Hepatocyte (in vitro differentiated cells): ENCODE results near the gene HINT2. TPM values are rescaled to one million over a fixed set of nuclear protein-coding genes. Genes with fewer than 3 reads are reported as not detected.

ENCODE experiments used
- DNase-seq: peaks from one replicate; pipeline ENCODE4 v3.0.0-alpha.2; 2016; ENCODE audit warnings: low spot score
- H2AFZ ChIP-seq: fragments of 200-600 bp; sonication (generic); 2 replicates; pipeline ENCODE4 v1.6.0; 2016; ENCODE audit warnings: antibody characterized with exemption, mild to moderate bottlenecking
- H3K27ac ChIP-seq: fragments of 200-600 bp; sonication (generic); 2 replicates; pipeline ENCODE4 v1.5.1; 2016; ENCODE audit warnings: mild to moderate bottlenecking
- H3K27me3 ChIP-seq: fragments of 200-600 bp; sonication (generic); 2 replicates; pipeline ENCODE4 v1.6.1; 2016
- H3K36me3 ChIP-seq: fragments of 200-600 bp; sonication (generic); replicated peaks from 2 replicates; pipeline ENCODE4 v1.5.1; 2016; ENCODE audit warnings: low read depth; ENCODE audit not compliant: insufficient read depth
- H3K4me1 ChIP-seq: fragments of 200-600 bp; sonication (generic); 2 replicates; pipeline ENCODE4 v1.5.1; 2016; ENCODE audit warnings: mild to moderate bottlenecking, moderate library complexity; ENCODE audit not compliant: insufficient read depth
- H3K4me2 ChIP-seq: fragments of 200-600 bp; sonication (generic); 2 replicates; pipeline ENCODE4 v1.6.0; 2016
- H3K4me3 ChIP-seq: fragments of 200-600 bp; sonication (generic); 2 replicates; pipeline ENCODE4 v1.5.1; 2016; ENCODE audit warnings: mild to moderate bottlenecking
- H3K79me2 ChIP-seq: fragments of 200-600 bp; sonication (generic); 2 replicates; pipeline ENCODE4 v1.6.0; 2017; ENCODE audit warnings: mild to moderate bottlenecking
- H3K9me2 ChIP-seq: fragments of 200-600 bp; sonication (generic); replicated peaks from 2 replicates; pipeline ENCODE4 v1.6.0; 2017; ENCODE audit warnings: mild to moderate bottlenecking; ENCODE audit not compliant: insufficient read depth
- H3K9me3 ChIP-seq: fragments of 200-600 bp; sonication (generic); 2 replicates; pipeline ENCODE4 v1.5.1; 2016; ENCODE audit warnings: low read depth, mild to moderate bottlenecking
- H4K20me1 ChIP-seq: fragments of 200-600 bp; sonication (generic); 2 replicates; pipeline ENCODE4 v1.6.0; 2016; ENCODE audit warnings: mild to moderate bottlenecking; ENCODE audit not compliant: insufficient read depth, poor library complexity, severe bottlenecking
- EZH2 ChIP-seq: fragments of 200-600 bp; sonication (generic); IDR thresholded peaks from 2 replicates; pipeline ENCODE4 v1.6.1; 2016; ENCODE audit warnings: antibody characterized with exemption, mild to moderate bottlenecking, borderline replicate concordance
- EZH2phosphoT487 ChIP-seq: fragments of 200-600 bp; sonication (generic); IDR thresholded peaks from one replicate; pipeline ENCODE4 v1.6.1; 2018; ENCODE audit warnings: antibody characterized with exemption, mild to moderate bottlenecking, low read depth, moderate library complexity; ENCODE audit not compliant: unreplicated experiment, severe bottlenecking
- WGBS: methylation state at CpG from one replicate; pipeline ENCODE4 v1.1.6; 2016; ENCODE audit warnings: low lambda C conversion rate; ENCODE audit errors: missing lambda C conversion rate; 5-methylcytosine and 5-hydroxymethylcytosine counted together
- polyA plus RNA-seq: library from polyadenylated mRNA; unstranded; fragments of >200 nt; fragmentation: Nextera tagmentation; extraction: Ambion mirVana; gene quantifications from 2 replicates; pipeline ENCODE4 v1.2.1, GENCODE V29; 2016
- total RNA-seq: library from RNA; depleted of rRNA; stranded (reverse); fragments of >200 nt; gene quantifications from 2 replicates; pipeline ENCODE4 v1.2.3, GENCODE V29; 2014
- TF ChIP-seq, protein P1 (sequence below): fragments of 200-600 bp; sonication (generic); IDR thresholded peaks from 2 replicates; pipeline ENCODE4 v1.5.1; 2016; ENCODE audit warnings: antibody characterized with exemption, mild to moderate bottlenecking; ENCODE audit not compliant: poor library complexity

Gene HINT2
- total and polyA plus RNA-seq, 2 experiments from 2014 or later: 45.7 to 87.3 TPM

DNA sequence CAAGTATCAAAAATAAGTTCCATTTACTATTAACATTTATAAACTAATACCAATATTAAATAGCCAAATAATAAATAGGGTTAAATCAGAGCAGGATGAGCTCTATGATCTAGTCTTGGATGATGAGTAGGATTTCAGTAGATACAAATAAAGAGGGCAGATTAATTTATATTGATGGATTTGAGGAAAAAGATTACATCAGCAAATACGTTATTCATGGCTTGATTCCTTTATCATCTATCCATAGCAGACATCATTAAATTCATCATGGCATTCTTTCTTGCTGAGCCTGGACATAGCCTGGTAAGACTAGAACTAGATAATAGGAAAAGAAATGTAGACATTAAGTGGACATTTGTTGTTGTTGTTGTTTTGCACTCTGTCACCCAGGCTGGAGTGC is 47.4 kb downstream of the HINT2 start:
- WGBS: 100% methylated on average over 1 of the region's 1 CpG
- peaks cover 27% of the 10 kb centered on the region for H3K79me2 ChIP-seq
- H3K4me1 ChIP-seq: peaks cover 11% of the 10 kb centered on the region
- no peaks in the 10 kb centered on the region for H3K9me3 ChIP-seq
- H3K36me3 ChIP-seq: no peaks in the 10 kb centered on the region
- no peak overlapping the region for H3K27ac ChIP-seq
- H3K4me2 ChIP-seq: no peak overlapping the region
- no peak for TF ChIP-seq EZH2phosphoT487
- no peak for TF ChIP-seq EZH2
- TF ChIP-seq, protein P1, sequence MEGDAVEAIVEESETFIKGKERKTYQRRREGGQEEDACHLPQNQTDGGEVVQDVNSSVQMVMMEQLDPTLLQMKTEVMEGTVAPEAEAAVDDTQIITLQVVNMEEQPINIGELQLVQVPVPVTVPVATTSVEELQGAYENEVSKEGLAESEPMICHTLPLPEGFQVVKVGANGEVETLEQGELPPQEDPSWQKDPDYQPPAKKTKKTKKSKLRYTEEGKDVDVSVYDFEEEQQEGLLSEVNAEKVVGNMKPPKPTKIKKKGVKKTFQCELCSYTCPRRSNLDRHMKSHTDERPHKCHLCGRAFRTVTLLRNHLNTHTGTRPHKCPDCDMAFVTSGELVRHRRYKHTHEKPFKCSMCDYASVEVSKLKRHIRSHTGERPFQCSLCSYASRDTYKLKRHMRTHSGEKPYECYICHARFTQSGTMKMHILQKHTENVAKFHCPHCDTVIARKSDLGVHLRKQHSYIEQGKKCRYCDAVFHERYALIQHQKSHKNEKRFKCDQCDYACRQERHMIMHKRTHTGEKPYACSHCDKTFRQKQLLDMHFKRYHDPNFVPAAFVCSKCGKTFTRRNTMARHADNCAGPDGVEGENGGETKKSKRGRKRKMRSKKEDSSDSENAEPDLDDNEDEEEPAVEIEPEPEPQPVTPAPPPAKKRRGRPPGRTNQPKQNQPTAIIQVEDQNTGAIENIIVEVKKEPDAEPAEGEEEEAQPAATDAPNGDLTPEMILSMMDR: no peak
- no peaks in the 10 kb centered on the region for H4K20me1 ChIP-seq
- H2AFZ ChIP-seq: no peak overlapping the region
- no peaks in the 10 kb centered on the region for H3K27me3 ChIP-seq
- no peaks in the 10 kb centered on the region for H3K9me2 ChIP-seq
- H3K4me3 ChIP-seq: no peak overlapping the region
- DNase-seq: no peak

DNA sequence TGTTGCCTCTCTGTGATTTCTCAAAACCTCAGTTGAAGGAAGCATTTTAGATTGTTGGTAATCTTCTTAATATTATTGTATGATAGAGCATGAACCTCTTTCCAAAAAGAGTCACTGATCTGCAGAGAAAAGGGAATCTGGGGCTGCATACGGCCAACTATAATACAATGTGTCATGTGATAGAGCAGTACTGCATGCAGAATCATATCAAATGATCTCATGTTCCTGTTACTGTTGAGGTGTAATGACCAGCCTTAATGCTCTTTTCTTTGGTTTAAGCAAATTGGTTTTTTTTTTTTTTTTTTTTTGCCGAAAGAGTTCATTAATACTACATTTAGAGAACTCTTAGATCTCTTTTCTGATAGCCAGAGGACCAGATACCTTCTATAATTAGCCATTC is 47.8 kb downstream of the HINT2 start:
- 87% methylated on average over 2 of the region's 2 CpGs for WGBS
- no peaks in the 10 kb centered on the region for H3K36me3 ChIP-seq
- H3K9me3 ChIP-seq: no peaks in the 10 kb centered on the region
- no peaks in the 10 kb centered on the region for H3K9me2 ChIP-seq
- no peaks in the 10 kb centered on the region for H4K20me1 ChIP-seq
- no peak overlapping the region for H3K4me2 ChIP-seq
- no peak overlapping the region for H3K27ac ChIP-seq
- H3K79me2 ChIP-seq: peaks cover 32% of the 10 kb centered on the region
- peaks cover 11% of the 10 kb centered on the region for H3K4me1 ChIP-seq
- H3K27me3 ChIP-seq: no peaks in the 10 kb centered on the region
- no peak for DNase-seq
- H3K4me3 ChIP-seq: no peak overlapping the region
- TF ChIP-seq, protein P1: no peak
- TF ChIP-seq EZH2phosphoT487: no peak
- TF ChIP-seq EZH2: no peak
- H2AFZ ChIP-seq: no peak overlapping the region

DNA sequence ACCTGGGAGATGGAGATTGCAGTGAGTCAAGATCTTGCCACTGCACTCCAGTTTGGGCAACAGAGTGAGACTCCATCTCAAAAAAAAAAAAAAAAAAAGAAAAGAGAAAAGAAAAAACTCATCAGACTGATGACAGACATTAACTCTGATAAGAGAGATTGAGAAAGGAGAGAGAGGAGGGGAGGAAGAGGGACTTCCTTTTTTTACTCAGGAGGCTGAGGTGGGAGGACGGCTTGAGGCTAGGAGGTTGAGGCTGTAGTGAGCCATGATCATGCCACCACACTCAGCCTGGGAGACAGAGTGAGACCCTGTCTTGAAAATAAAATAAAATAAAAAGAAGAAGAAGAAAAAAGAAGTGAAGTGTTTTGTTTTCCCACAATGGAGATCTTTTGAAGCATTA is 51.0 kb downstream of the HINT2 start:
- no peak for DNase-seq
- no peaks in the 10 kb centered on the region for H3K27me3 ChIP-seq
- peaks cover 56% of the 10 kb centered on the region for H3K79me2 ChIP-seq
- peaks cover under 1% of the 10 kb centered on the region for H3K4me1 ChIP-seq
- H3K4me3 ChIP-seq: no peak overlapping the region
- no peaks in the 10 kb centered on the region for H3K9me2 ChIP-seq
- H2AFZ ChIP-seq: no peak overlapping the region
- H3K4me2 ChIP-seq: no peak overlapping the region
- no peaks in the 10 kb centered on the region for H3K9me3 ChIP-seq
- no peaks in the 10 kb centered on the region for H3K36me3 ChIP-seq
- TF ChIP-seq, protein P1: no peak
- TF ChIP-seq EZH2phosphoT487 (no peak), EZH2 (no peak)
- no peaks in the 10 kb centered on the region for H4K20me1 ChIP-seq
- no peak overlapping the region for H3K27ac ChIP-seq
- 96% methylated on average over 1 of the region's 1 CpG for WGBS

DNA sequence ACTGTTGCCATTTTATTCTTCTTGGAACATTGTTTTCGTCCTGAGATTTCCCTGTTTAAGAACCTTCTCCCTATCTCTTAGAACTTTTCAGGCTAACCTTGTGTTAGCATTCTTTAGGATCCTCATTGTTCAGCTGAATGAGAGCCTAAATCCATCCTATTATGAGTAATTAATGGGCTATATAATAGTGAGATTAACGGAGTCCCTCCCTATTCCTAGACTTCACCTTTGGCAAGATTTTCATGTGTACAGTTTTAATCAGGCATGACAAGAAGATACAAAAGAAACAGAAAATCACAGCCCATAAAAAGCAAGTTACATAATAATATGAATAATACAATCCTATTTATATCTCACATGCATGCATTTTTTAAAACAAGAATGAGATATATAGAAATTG is 51.7 kb downstream of the HINT2 start:
- TF ChIP-seq EZH2phosphoT487 (no peak), EZH2 (no peak)
- TF ChIP-seq, protein P1: no peak
- peaks cover 61% of the 10 kb centered on the region for H3K79me2 ChIP-seq
- H3K4me1 ChIP-seq: peaks cover 5% of the 10 kb centered on the region
- no peaks in the 10 kb centered on the region for H3K9me3 ChIP-seq
- H3K4me2 ChIP-seq: no peak overlapping the region
- no peaks in the 10 kb centered on the region for H3K9me2 ChIP-seq
- no peak overlapping the region for H3K27ac ChIP-seq
- H3K27me3 ChIP-seq: no peaks in the 10 kb centered on the region
- no peak overlapping the region for H3K4me3 ChIP-seq
- WGBS: 91% methylated on average over 2 of the region's 2 CpGs
- no peaks in the 10 kb centered on the region for H3K36me3 ChIP-seq
- no peak for DNase-seq
- H4K20me1 ChIP-seq: no peaks in the 10 kb centered on the region
- H2AFZ ChIP-seq: no peak overlapping the region
